GM12864 (cell line): ENCODE results near the gene YLPM1.

Experiments used
- DNase-seq: peaks from one replicate; pipeline ENCODE4 v3.0.0-alpha.2; 2011; ENCODE audit warnings: low read depth
- H3K4me3 ChIP-seq: 2 replicates; pipeline ENCODE4 v1.5.1; 2011; ENCODE audit warnings: mild to moderate bottlenecking, low read depth, low read length, control low read depth
- CTCF ChIP-seq: IDR thresholded peaks from 2 replicates; pipeline ENCODE4 v1.5.1; 2011; ENCODE audit warnings: low read depth, mild to moderate bottlenecking, moderate library complexity, low read length, control low read depth, inconsistent platforms; ENCODE audit errors: missing control alignments

Gene YLPM1

GRCh38 chr14:74807853-74808545 lies 44.9 kb downstream of the YLPM1 start:
- DNase-seq, result no peak
- no peak for TF ChIP-seq CTCF
- H3K4me3 ChIP-seq, result no peak overlapping the region

GRCh38 chr14:74816124-74816523 lies 53.0 kb downstream of the YLPM1 start:
- no peak overlapping the region for H3K4me3 ChIP-seq
- TF ChIP-seq CTCF, result no peak
- no peak for DNase-seq

DNA sequence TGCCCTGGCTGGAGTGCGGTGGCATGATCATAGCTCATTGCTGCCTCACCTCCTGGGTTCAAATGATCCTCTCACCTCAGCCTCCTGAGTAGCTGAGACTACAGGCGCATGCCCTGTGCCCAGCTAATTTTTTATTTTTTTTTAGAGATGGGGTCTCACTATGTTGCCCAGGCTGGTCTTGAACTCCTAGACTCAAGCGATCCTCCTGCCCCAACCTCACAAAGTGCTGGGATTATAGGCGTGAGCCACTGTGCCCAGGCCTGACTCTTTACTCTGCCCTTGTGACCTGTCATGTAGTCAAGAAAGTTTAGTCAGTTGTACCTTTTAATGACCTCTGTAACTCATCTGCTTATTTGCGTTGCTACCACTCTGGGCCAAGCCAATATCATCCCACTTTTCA lies 57.2 kb downstream of the YLPM1 start:
- H3K4me3 ChIP-seq, result no peak overlapping the region
- no peak for DNase-seq
- no peak for TF ChIP-seq CTCF

GRCh38 chr14:74821267-74821915 lies 58.3 kb downstream of the YLPM1 start:
- no peak for DNase-seq
- no peak overlapping the region for H3K4me3 ChIP-seq
- TF ChIP-seq CTCF, result no peak

- TF ChIP-seq CTCF, result no peak
- H3K4me3 ChIP-seq, result no peak overlapping the region
- no peak for DNase-seq
These were observed 61.9 kb downstream of the YLPM1 start for GRCh38 chr14:74824997-74825396.

DNA sequence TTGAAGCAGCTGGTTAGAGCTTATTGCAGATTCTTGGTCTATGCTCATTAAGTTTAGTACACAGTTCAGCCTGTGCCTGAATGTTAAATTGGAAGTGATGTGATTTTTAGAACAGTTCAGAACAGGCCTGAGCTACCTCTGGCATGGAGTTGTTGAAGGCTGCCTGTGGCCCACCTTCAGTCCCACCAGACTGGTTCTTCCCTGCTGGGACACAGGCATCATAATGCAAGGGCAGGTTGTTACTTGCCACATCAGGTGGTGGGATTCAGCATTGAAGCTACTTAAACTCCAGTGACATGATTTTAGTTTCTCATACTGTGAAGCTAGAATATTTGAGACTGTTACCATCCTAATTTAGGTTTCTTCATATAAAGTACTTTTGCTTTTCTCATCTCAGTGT lies 63.5 kb downstream of the YLPM1 start:
- H3K4me3 ChIP-seq, result no peak overlapping the region
- no peak for DNase-seq
- TF ChIP-seq CTCF, result no peak

GRCh38 chr14:74829251-74829650 lies 66.1 kb downstream of the YLPM1 start:
- TF ChIP-seq CTCF, result no peak
- H3K4me3 ChIP-seq, result no peak overlapping the region

More at GRCh38 chr14:74829251-74829650, 66.1 kb downstream of the YLPM1 start:
- DNase-seq, result no peak
